WTC11 (cell line): Measurements from ENCODE around the gene PCSK5.

Experiments used
- CTCF ChIP-seq: fragments of 200-600 bp; IDR thresholded peaks from 2 replicates; pipeline ENCODE4 v1.8.0; 2022; ENCODE audit warnings: antibody characterized with exemption
- ESRRA ChIP-seq: sonication (generic); formaldehyde crosslinking; IDR thresholded peaks from 2 replicates; pipeline ENCODE4 v1.8.1; 2022; ENCODE audit warnings: mild to moderate bottlenecking, missing genetic modification reagents, borderline replicate concordance
- ETV6 ChIP-seq: sonication (generic); formaldehyde crosslinking; IDR thresholded peaks from 2 replicates; pipeline ENCODE4 v1.8.1; 2022; ENCODE audit warnings: mild to moderate bottlenecking, missing genetic modification reagents
- HMGXB4 ChIP-seq: sonication (generic); formaldehyde crosslinking; IDR thresholded peaks from 2 replicates; pipeline ENCODE4 v1.8.1; 2023; ENCODE audit warnings: mild to moderate bottlenecking, moderate library complexity, missing genetic modification reagents
- NFE2L1 ChIP-seq: sonication (generic); formaldehyde crosslinking; IDR thresholded peaks from 2 replicates; pipeline ENCODE4 v1.8.1; 2023; ENCODE audit warnings: missing genetic modification reagents
- NR1H2 ChIP-seq: sonication (generic); formaldehyde crosslinking; IDR thresholded peaks from 2 replicates; pipeline ENCODE4 v1.9.0; 2021; ENCODE audit warnings: mild to moderate bottlenecking, moderate library complexity, missing genetic modification reagents
- TEAD4 ChIP-seq: sonication (generic); formaldehyde crosslinking; IDR thresholded peaks from 2 replicates; pipeline ENCODE4 v1.8.0; 2022; ENCODE audit warnings: mild to moderate bottlenecking, missing genetic modification reagents
- ZNF232 ChIP-seq: sonication (generic); formaldehyde crosslinking; IDR thresholded peaks from 2 replicates; pipeline ENCODE4 v1.8.0; 2022; ENCODE audit warnings: mild to moderate bottlenecking, missing genetic modification reagents
- ZNF416 ChIP-seq: fragments of 250-450 bp; sonication (Bioruptor Pico); IDR thresholded peaks from 2 replicates; pipeline ENCODE4 v1.9.0; 2021; ENCODE audit warnings: mild to moderate bottlenecking, inconsistent platforms
- TF ChIP-seq, protein P1 (sequence below): sonication (generic); formaldehyde crosslinking; IDR thresholded peaks from 2 replicates; pipeline ENCODE4 v1.8.1; 2023; ENCODE audit warnings: mild to moderate bottlenecking, missing genetic modification reagents, moderate library complexity
- TF ChIP-seq, protein P2 (sequence below): sonication (generic); formaldehyde crosslinking; IDR thresholded peaks from 2 replicates; pipeline ENCODE4 v1.8.1; 2022; ENCODE audit warnings: low read depth, missing genetic modification reagents, borderline replicate concordance

DNA sequence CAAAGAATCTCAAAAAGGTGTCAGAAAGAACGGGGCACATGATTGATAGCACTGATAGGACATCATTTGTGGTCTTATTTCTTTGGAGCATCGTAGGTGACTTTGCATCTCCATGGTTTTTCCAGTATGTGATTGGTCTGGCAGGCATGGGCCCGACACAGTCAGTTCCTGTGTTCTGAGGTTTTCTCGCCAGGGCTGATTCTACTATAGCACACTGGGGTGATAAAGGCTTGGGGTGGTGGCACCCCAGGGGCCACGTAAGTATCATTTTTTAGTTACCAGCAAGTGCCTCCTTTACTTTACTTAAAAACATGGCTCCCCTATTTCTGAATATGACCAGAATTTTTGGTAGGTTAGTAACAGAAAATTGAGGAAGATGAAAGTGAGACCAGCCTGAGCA is 301.0 kb downstream of the PCSK5 start:
- TF ChIP-seq TEAD4 (CRISPR knock-in tag) (no peak), ESRRA (CRISPR knock-in tag) (no peak), NR1H2 (CRISPR knock-in tag) (no peak), HMGXB4 (no peak), ZNF416 (no peak), ZNF232 (CRISPR knock-in tag) (no peak), ETV6 (no peak), NFE2L1 (CRISPR knock-in tag) (no peak), CTCF (no peak)
- TF ChIP-seq, protein P1, sequence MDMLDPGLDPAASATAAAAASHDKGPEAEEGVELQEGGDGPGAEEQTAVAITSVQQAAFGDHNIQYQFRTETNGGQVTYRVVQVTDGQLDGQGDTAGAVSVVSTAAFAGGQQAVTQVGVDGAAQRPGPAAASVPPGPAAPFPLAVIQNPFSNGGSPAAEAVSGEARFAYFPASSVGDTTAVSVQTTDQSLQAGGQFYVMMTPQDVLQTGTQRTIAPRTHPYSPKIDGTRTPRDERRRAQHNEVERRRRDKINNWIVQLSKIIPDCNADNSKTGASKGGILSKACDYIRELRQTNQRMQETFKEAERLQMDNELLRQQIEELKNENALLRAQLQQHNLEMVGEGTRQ: no peak
- TF ChIP-seq, protein P2, sequence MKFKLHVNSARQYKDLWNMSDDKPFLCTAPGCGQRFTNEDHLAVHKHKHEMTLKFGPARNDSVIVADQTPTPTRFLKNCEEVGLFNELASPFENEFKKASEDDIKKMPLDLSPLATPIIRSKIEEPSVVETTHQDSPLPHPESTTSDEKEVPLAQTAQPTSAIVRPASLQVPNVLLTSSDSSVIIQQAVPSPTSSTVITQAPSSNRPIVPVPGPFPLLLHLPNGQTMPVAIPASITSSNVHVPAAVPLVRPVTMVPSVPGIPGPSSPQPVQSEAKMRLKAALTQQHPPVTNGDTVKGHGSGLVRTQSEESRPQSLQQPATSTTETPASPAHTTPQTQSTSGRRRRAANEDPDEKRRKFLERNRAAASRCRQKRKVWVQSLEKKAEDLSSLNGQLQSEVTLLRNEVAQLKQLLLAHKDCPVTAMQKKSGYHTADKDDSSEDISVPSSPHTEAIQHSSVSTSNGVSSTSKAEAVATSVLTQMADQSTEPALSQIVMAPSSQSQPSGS (CRISPR knock-in tag): no peak
